Fibroblast of skin of left biceps (primary cell): ENCODE measurements around the gene WWC2.
"Not testable (repeated sequence)": the region's sequence is repeated elsewhere in the genome, so short reads cannot be mapped to it uniquely, and the experiment has no call there.

Experiments
- DNase-seq, 2 experiments: peaks; one replicate each; pipeline ENCODE4 v3.0.0-alpha.2; 2013; ENCODE audit warnings: low read depth in 2 of 2

The WWC2 gene

GRCh38 chr4:183142571-183143550, 43.8 kb downstream of the WWC2 start:
- DNase-seq, result peak; percentile 86 to 88

GRCh38 chr4:183144787-183145186, 45.7 kb downstream of the WWC2 start:
- DNase-seq, result no peak

- DNase-seq, result no peak
These were observed 46.7 kb downstream of the WWC2 start for GRCh38 chr4:183145773-183146172.

- no peak for DNase-seq
These were observed 47.4 kb downstream of the WWC2 start for GRCh38 chr4:183146478-183146877.

GRCh38 chr4:183147196-183147595, 48.1 kb downstream of the WWC2 start:
- no peak for DNase-seq

GRCh38 chr4:183147983-183148382, 48.9 kb downstream of the WWC2 start:
- DNase-seq, result no peak

- no peak for DNase-seq
These were observed 50.8 kb downstream of the WWC2 start for GRCh38 chr4:183149616-183150539.

- DNase-seq, result not testable (repeated sequence)
These were observed 51.6 kb downstream of the WWC2 start for GRCh38 chr4:183150664-183151063.

- not testable (repeated sequence) for DNase-seq
These were observed 53.2 kb downstream of the WWC2 start for GRCh38 chr4:183152232-183152631.

GRCh38 chr4:183153190-183153916, 54.3 kb downstream of the WWC2 start:
- DNase-seq, result no peak

GRCh38 chr4:183154701-183155391, 55.8 kb downstream of the WWC2 start:
- no peak for DNase-seq

- no peak for DNase-seq
These were observed 56.6 kb downstream of the WWC2 start for GRCh38 chr4:183155450-183156184.

- no peak for DNase-seq
These were observed 58.2 kb downstream of the WWC2 start for GRCh38 chr4:183157215-183157614.

- DNase-seq, result peak; percentile 86
These were observed 59.0 kb downstream of the WWC2 start for GRCh38 chr4:183158062-183158461.

- no peak for DNase-seq
These were observed 62.6 kb downstream of the WWC2 start for GRCh38 chr4:183161630-183162029.

- DNase-seq, result no peak
These were observed 64.1 kb downstream of the WWC2 start for GRCh38 chr4:183163135-183163534.

- no peak for DNase-seq
These were observed 65.9 kb downstream of the WWC2 start for GRCh38 chr4:183164963-183165362.

GRCh38 chr4:183165376-183165775, 66.3 kb downstream of the WWC2 start:
- peak in 1 of 2 experiments; percentile 30 for DNase-seq

- DNase-seq, result no peak
These were observed 71.8 kb downstream of the WWC2 start for GRCh38 chr4:183170894-183171293.
